HEK293T (cell line): ENCODE data around the gene LRRC71.

Experiments
- CTBP1 ChIP-seq: fragments of 450-650 bp; IDR thresholded peaks from 2 replicates; pipeline ENCODE4 v1.6.1; 2016; ENCODE audit warnings: borderline replicate concordance
- NFRKB ChIP-seq: fragments of 450-650 bp; IDR thresholded peaks from 2 replicates; pipeline ENCODE4 v1.6.1; 2016; ENCODE audit warnings: mild to moderate bottlenecking, moderate library complexity
- PKNOX1 ChIP-seq: fragments of 450-650 bp; IDR thresholded peaks from 2 replicates; pipeline ENCODE4 v1.6.1; 2016
- SP1 ChIP-seq: fragments of 450-650 bp; IDR thresholded peaks from 2 replicates; pipeline ENCODE4 v1.6.1; 2017
- SUZ12 ChIP-seq: fragments of 450-650 bp; IDR thresholded peaks from 2 replicates; pipeline ENCODE4 v1.6.1; 2016; ENCODE audit warnings: mild to moderate bottlenecking
- ZNF384 ChIP-seq: fragments of 450-650 bp; IDR thresholded peaks from 2 replicates; pipeline ENCODE4 v1.6.1; 2016

DNA sequence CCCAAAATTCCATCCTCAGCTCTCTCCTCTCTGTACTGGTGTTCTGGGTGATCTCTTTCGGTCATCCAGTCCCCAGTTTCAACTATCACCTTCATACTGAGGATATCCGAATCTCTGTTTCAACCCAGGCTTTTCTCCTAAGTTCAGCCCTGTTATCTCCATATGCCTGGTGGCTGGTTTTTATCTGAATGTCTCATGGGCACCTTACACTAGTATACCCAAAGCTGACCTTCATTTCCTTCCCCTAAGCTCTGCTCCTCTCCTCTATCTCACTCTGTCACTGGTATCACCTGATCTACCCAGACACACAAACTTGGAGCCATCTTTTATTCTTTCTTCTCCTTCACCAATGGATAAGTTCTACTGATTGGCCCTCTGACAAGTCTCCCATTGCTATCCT, 53.0 kb downstream of the LRRC71 start:
- TF ChIP-seq ZNF384 (no peak), PKNOX1 (no peak), SUZ12 (no peak), CTBP1 (no peak), NFRKB (no peak), SP1 (no peak)
